MM.1S (cell line): ENCODE data around the gene MATN3.

ENCODE experiments used
- DNase-seq: peaks from one replicate; pipeline ENCODE4 v3.0.0-alpha.2; 2015
- H2AFZ ChIP-seq: fragments of 300-600 bp; sonication (generic); 2 replicates; pipeline ENCODE4 v1.6.0; 2016; ENCODE audit warnings: antibody characterized with exemption, low read length
- H3F3A ChIP-seq: fragments of 300-600 bp; sonication (generic); 2 replicates; pipeline ENCODE4 v1.6.1; 2016; ENCODE audit warnings: mild to moderate bottlenecking, antibody characterized with exemption, low read length, moderate library complexity, mixed read lengths; ENCODE audit not compliant: insufficient read depth
- H3K27ac ChIP-seq: fragments of 300-600 bp; sonication (generic); 2 replicates; pipeline ENCODE4 v1.5.1; 2016; ENCODE audit warnings: mild to moderate bottlenecking, low read length
- H3K27me3 ChIP-seq: fragments of 300-600 bp; sonication (generic); replicated peaks from 2 replicates; pipeline ENCODE4 v1.6.0; 2016; ENCODE audit warnings: low read length; ENCODE audit not compliant: insufficient read depth
- H3K36me3 ChIP-seq: fragments of 300-600 bp; sonication (generic); replicated peaks from 2 replicates; pipeline ENCODE4 v1.6.1; 2016; ENCODE audit warnings: mild to moderate bottlenecking, low read length, mixed read lengths; ENCODE audit not compliant: insufficient read depth
- H3K4me1 ChIP-seq: fragments of 300-600 bp; sonication (generic); 2 replicates; pipeline ENCODE4 v1.6.1; 2016; ENCODE audit warnings: low read length, mixed read lengths
- H3K4me2 ChIP-seq: fragments of 300-600 bp; sonication (generic); 2 replicates; pipeline ENCODE4 v1.6.0; 2016; ENCODE audit warnings: low read depth, low read length
- H3K4me3 ChIP-seq: fragments of 300-600 bp; sonication (generic); 2 replicates; pipeline ENCODE4 v1.5.1; 2016; ENCODE audit warnings: low read length, mixed read lengths
- H3K79me2 ChIP-seq: fragments of 300-600 bp; sonication (generic); 2 replicates; pipeline ENCODE4 v1.6.1; 2016; ENCODE audit warnings: mixed run types, low read length, mixed read lengths
- H3K9ac ChIP-seq: fragments of 300-600 bp; sonication (generic); 2 replicates; pipeline ENCODE4 v1.6.1; 2016; ENCODE audit warnings: low read length, mixed read lengths
- H3K9me2 ChIP-seq: fragments of 300-600 bp; sonication (generic); replicated peaks from 2 replicates; pipeline ENCODE4 v1.6.1; 2016; ENCODE audit warnings: mild to moderate bottlenecking, low read length, mixed read lengths; ENCODE audit not compliant: insufficient read depth
- H3K9me3 ChIP-seq: fragments of 300-600 bp; sonication (generic); replicated peaks from 2 replicates; pipeline ENCODE4 v1.6.1; 2016; ENCODE audit warnings: mild to moderate bottlenecking, low read length, mixed read lengths; ENCODE audit not compliant: insufficient read depth
- H4K20me1 ChIP-seq: fragments of 300-600 bp; sonication (generic); 2 replicates; pipeline ENCODE4 v1.6.1; 2016; ENCODE audit warnings: mild to moderate bottlenecking, low read length, moderate library complexity, mixed read lengths; ENCODE audit not compliant: insufficient read depth
- EZH2 ChIP-seq: fragments of 300-600 bp; sonication (generic); optimal IDR thresholded peaks from 2 replicates; pipeline ENCODE3; 2017; ENCODE audit warnings: low read depth, mild to moderate bottlenecking, antibody characterized with exemption, low read length, mixed read lengths
- EZH2phosphoT487 ChIP-seq: fragments of 300-600 bp; sonication (generic); IDR thresholded peaks from 2 replicates; pipeline ENCODE4 v1.6.1; 2018; ENCODE audit warnings: antibody characterized with exemption, low read length
- TF ChIP-seq, protein P1 (sequence below): fragments of 300-600 bp; sonication (generic); IDR thresholded peaks from 2 replicates; pipeline ENCODE4 v1.5.1; 2016; ENCODE audit warnings: antibody characterized with exemption, low read length, mixed read lengths

The MATN3 gene

DNA sequence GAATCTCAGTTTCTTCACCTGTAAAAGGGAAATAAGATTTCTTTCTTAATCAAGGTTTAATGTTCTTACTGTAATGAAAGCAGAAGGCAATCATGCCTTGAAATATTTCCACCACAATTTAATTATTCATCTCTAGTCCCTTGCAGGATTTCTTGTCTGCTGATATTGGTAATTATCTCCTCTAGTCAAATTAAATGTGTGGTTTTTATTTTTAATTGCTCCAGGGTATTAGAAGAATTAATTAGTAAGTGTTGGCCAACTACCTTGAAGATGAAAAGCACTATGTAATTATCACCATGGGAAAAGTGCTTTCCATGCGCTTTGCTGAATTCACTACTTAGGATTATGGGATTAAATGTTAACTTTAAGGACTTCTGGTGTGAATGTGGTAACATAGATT, 47.6 kb upstream of the MATN3 start:
- H3K36me3 ChIP-seq = no peaks in the 10 kb centered on the region
- no peaks in the 10 kb centered on the region for H3K4me1 ChIP-seq
- no peaks in the 10 kb centered on the region for H4K20me1 ChIP-seq
- no peaks in the 10 kb centered on the region for H3K9me3 ChIP-seq
- no peak for DNase-seq
- no peak overlapping the region for H3K4me2 ChIP-seq
- H3K9ac ChIP-seq = no peak overlapping the region
- no peak overlapping the region for H2AFZ ChIP-seq
- no peak overlapping the region for H3K27ac ChIP-seq
- H3K9me2 ChIP-seq = no peaks in the 10 kb centered on the region
- H3K79me2 ChIP-seq = no peaks in the 10 kb centered on the region
- H3K4me3 ChIP-seq = no peak overlapping the region
- no peaks in the 10 kb centered on the region for H3K27me3 ChIP-seq
- TF ChIP-seq, protein P1, sequence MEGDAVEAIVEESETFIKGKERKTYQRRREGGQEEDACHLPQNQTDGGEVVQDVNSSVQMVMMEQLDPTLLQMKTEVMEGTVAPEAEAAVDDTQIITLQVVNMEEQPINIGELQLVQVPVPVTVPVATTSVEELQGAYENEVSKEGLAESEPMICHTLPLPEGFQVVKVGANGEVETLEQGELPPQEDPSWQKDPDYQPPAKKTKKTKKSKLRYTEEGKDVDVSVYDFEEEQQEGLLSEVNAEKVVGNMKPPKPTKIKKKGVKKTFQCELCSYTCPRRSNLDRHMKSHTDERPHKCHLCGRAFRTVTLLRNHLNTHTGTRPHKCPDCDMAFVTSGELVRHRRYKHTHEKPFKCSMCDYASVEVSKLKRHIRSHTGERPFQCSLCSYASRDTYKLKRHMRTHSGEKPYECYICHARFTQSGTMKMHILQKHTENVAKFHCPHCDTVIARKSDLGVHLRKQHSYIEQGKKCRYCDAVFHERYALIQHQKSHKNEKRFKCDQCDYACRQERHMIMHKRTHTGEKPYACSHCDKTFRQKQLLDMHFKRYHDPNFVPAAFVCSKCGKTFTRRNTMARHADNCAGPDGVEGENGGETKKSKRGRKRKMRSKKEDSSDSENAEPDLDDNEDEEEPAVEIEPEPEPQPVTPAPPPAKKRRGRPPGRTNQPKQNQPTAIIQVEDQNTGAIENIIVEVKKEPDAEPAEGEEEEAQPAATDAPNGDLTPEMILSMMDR = no peak
- TF ChIP-seq EZH2 (no peak), EZH2phosphoT487 (no peak)
- no peaks in the 10 kb centered on the region for H3F3A ChIP-seq

DNA sequence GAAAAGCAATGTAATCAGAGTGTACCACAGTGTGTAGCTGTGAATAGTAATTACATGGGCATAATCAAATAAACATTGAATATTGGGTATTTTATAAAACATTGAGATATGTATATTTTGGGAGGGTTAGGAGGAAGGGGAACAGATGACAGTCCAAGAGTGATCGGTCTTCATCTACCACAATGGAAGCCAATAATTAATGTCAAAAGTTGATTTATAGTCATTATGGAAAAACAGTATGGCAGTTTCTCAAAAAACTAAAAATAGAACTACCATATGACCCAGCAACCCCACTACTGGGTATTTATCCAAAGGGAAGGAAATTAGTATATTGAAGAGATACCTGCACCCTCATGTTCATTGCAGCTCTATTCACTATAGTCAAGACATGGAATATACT, 44.8 kb upstream of the MATN3 start:
- Histone ChIP-seq H4K20me1 (no peaks in the 10 kb centered on the region), H3K79me2 (no peaks in the 10 kb centered on the region), H2AFZ (no peak overlapping the region), H3F3A (no peaks in the 10 kb centered on the region), H3K27ac (no peak overlapping the region), H3K4me1 (0 out of 2 replicates have a peak, but pooled peaks cover 5% of the 10 kb centered on the region), H3K36me3 (no peaks in the 10 kb centered on the region), H3K9me2 (no peaks in the 10 kb centered on the region), H3K9me3 (no peaks in the 10 kb centered on the region), H3K4me2 (no peak overlapping the region), H3K27me3 (no peaks in the 10 kb centered on the region), H3K9ac (no peak overlapping the region), H3K4me3 (no peak overlapping the region)
- TF ChIP-seq, protein P1 = no peak
- TF ChIP-seq EZH2phosphoT487 = no peak
- no peak for TF ChIP-seq EZH2
- no peak for DNase-seq

DNA sequence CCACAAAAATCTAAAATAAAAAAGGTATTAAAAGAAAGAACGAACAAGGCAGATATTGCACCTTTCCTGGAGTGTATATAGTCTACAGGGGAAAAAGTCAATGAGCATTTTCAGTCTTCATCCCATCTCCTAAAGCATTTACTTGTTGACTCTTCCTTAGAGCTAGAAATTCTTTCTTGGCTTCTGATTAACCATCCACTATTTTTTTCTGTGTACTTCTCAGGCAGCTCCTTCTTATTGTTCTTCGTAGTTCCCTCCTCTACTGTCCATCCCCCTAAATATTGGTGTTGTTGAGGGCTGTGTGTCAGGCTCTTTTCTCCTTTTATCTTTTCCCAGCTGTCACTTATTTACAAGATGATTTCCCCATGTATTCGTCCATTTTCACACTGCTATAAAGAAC, 42.5 kb upstream of the MATN3 start:
- Histone ChIP-seq H3K27me3 (no peaks in the 10 kb centered on the region), H3K4me1 (peaks cover 6% of the 10 kb centered on the region; the same call in 1 of the 2 replicates), H3K9me3 (no peaks in the 10 kb centered on the region), H3K36me3 (no peaks in the 10 kb centered on the region), H3K4me2 (no peak overlapping the region), H3K9me2 (no peaks in the 10 kb centered on the region), H3K9ac (no peak overlapping the region), H4K20me1 (no peaks in the 10 kb centered on the region), H3K4me3 (no peak overlapping the region), H3F3A (peaks cover 8% of the 10 kb centered on the region; the same call in 1 of the 2 replicates), H2AFZ (no peak overlapping the region), H3K27ac (no peak overlapping the region), H3K79me2 (peaks cover 15% of the 10 kb centered on the region)
- TF ChIP-seq EZH2 = no peak
- no peak for TF ChIP-seq EZH2phosphoT487
- TF ChIP-seq, protein P1 = no peak
- no peak for DNase-seq
